HCT116 (cell line): ENCODE data around the gene DIAPH3. TPM values are rescaled to one million over a fixed set of nuclear protein-coding genes. Genes with fewer than 3 reads are reported as not detected.

Experiments
- ATAC-seq: fragments of 200-7000 bp; cut with Tn5 transposase; 2 replicates; pipeline ENCODE4 v1.9.1; 2020; ENCODE audit warnings: mild to moderate bottlenecking, moderate library complexity
- BruUV-seq: library from RNA; stranded (reverse); fragments of 400-500 nt; replicated peaks from 2 replicates; lab custom pipeline; 2021; lab: Mats Ljungman, UMichigan
- CTCF ChIA-PET: fragments of 300-600 bp; sonication (Branson Sonifier 250); formaldehyde crosslinking; loops from one replicate; lab custom pipeline; 2021; ENCODE audit warnings: antibody characterized with exemption; lab: Charles Lee
- POLR2A ChIA-PET: fragments of 300-600, 350-600 bp; sonication (Branson Sonifier 250); formaldehyde crosslinking; loops from one replicate; lab custom pipeline; 2021; ENCODE audit warnings: antibody characterized with exemption; lab: Charles Lee
- RAD21 ChIA-PET, 2 experiments: fragments of 300-600 bp; sonication (Branson Sonifier 250); formaldehyde crosslinking; loops; one replicate each; lab custom pipeline; 2023; ENCODE audit warnings: low total read pairs in 2 of 2; ENCODE audit not compliant: uncharacterized antibody in 2 of 2, unreplicated experiment in 2 of 2, low non-redundant PET in 1 of 2; lab: Charles Lee
- DNase-seq: peaks from one replicate; pipeline ENCODE4 v3.0.0-alpha.2; 2010; ENCODE audit warnings: low read depth, low spot score
- H2AFZ ChIP-seq: fragments of 200-600 bp; shearing (Covaris generic), sonication (generic); 2 replicates; pipeline ENCODE4 v1.6.1; 2017; ENCODE audit warnings: low read depth, mixed run types, mixed read lengths, antibody characterized with exemption, low read length; ENCODE audit not compliant: poor library complexity, severe bottlenecking
- H3K27ac ChIP-seq: 2 replicates; pipeline ENCODE4 v1.5.1; 2012; ENCODE audit warnings: low read depth, low read length
- H3K27me3 ChIP-seq: fragments of 200-600 bp; sonication (generic); 2 replicates; pipeline ENCODE4 v1.6.1; 2016; ENCODE audit warnings: mixed run types, low read length, mixed read lengths; ENCODE audit not compliant: insufficient read depth
- H3K36me3 ChIP-seq, 2 experiments: fragments of 200-500 bp in 1 of 2; fragments of 200-600 bp in 1 of 2; sonication (Bioruptor generic) in 1 of 2; sonication (generic) in 1 of 2; 2 replicates each; pipeline versions ENCODE4 v1.5.1 to v1.6.1; 2014 to 2016; ENCODE audit warnings: low read length in 2 of 2, inconsistent platforms in 1 of 2, mixed read lengths in 1 of 2, mixed run types in 1 of 2; ENCODE audit not compliant: insufficient read depth in 2 of 2, control insufficient read depth in 1 of 2
- H3K4me1 ChIP-seq, 2 experiments: fragments of 200-600 bp in 1 of 2; sonication (generic) in 1 of 2; 2 replicates each; pipeline versions ENCODE4 v1.5.1 to v1.6.1; 2012 to 2017; ENCODE audit warnings: low read length in 2 of 2, inconsistent platforms in 1 of 2, mild to moderate bottlenecking in 1 of 2, mixed read lengths in 1 of 2, mixed run types in 1 of 2, moderate library complexity in 1 of 2; ENCODE audit not compliant: insufficient read depth in 2 of 2, control insufficient read depth in 1 of 2
- H3K4me2 ChIP-seq: fragments of 200-600 bp; sonication (generic); 2 replicates; pipeline ENCODE4 v1.6.1; 2017; ENCODE audit warnings: mixed run types, low read length, mixed read lengths
- H3K4me3 ChIP-seq, 2 experiments: fragments of 200-600 bp in 1 of 2; sonication (generic) in 1 of 2; replicated peaks in 1 of 2; 2 replicates each; pipeline ENCODE4 v1.5.1; 2011 to 2016; ENCODE audit warnings: low read length in 2 of 2, control low read depth in 1 of 2, low read depth in 1 of 2, mild to moderate bottlenecking in 1 of 2, mixed read lengths in 1 of 2, mixed run types in 1 of 2
- H3K79me2 ChIP-seq: fragments of 200-600 bp; sonication (generic); 2 replicates; pipeline ENCODE4 v1.6.1; 2017; ENCODE audit warnings: mild to moderate bottlenecking, mixed run types, low read length, moderate library complexity, mixed read lengths; ENCODE audit not compliant: insufficient read depth
- H3K9ac ChIP-seq: fragments of 200-600 bp; sonication (generic); 2 replicates; pipeline ENCODE4 v1.6.1; 2016; ENCODE audit warnings: low read length, mixed read lengths
- H3K9me2 ChIP-seq: fragments of 200-600 bp; sonication (generic), shearing (Covaris generic); 2 replicates; pipeline ENCODE4 v1.6.1; 2017; ENCODE audit warnings: mixed run types, mild to moderate bottlenecking, moderate library complexity; ENCODE audit not compliant: insufficient read depth
- H3K9me3 ChIP-seq, 2 experiments: fragments of 200-500 bp in 1 of 2; fragments of 200-600 bp in 1 of 2; sonication (Bioruptor generic) in 1 of 2; sonication (generic) in 1 of 2; 2 replicates each; pipeline ENCODE4 v1.6.1; 2014 to 2017; ENCODE audit warnings: low read length in 2 of 2, mixed read lengths in 2 of 2, inconsistent platforms in 1 of 2, low read depth in 1 of 2, mild to moderate bottlenecking in 1 of 2, mixed run types in 1 of 2, moderate library complexity in 1 of 2; ENCODE audit not compliant: control insufficient read depth in 1 of 2, insufficient read depth in 1 of 2
- H4K20me1 ChIP-seq: fragments of 200-600 bp; sonication (generic), shearing (Covaris generic); 2 replicates; pipeline ENCODE4 v1.6.1; 2017; ENCODE audit warnings: mixed run types, mild to moderate bottlenecking, moderate library complexity; ENCODE audit not compliant: insufficient read depth
- EGR1 ChIP-seq: IDR thresholded peaks from 2 replicates; pipeline ENCODE4 v1.6.1; 2012; ENCODE audit warnings: low read depth
- EZH2 ChIP-seq: fragments of 200-600 bp; sonication (generic); IDR thresholded peaks from 2 replicates; pipeline ENCODE4 v1.6.1; 2017; ENCODE audit warnings: antibody characterized with exemption, mixed run types
- EZH2phosphoT487 ChIP-seq: fragments of 200-600 bp; IDR thresholded peaks from 2 replicates; pipeline ENCODE4 v1.6.1; 2018; ENCODE audit warnings: antibody characterized with exemption, borderline replicate concordance
- FOSL1 ChIP-seq: IDR thresholded peaks from 2 replicates; pipeline ENCODE4 v1.6.1; 2012; ENCODE audit warnings: low read depth
- JUND ChIP-seq: IDR thresholded peaks from 2 replicates; pipeline ENCODE4 v1.6.1; 2012
- RAD21 ChIP-seq: IDR thresholded peaks from 2 replicates; pipeline ENCODE4 v1.6.1; 2012; ENCODE audit warnings: low read depth, mild to moderate bottlenecking
- SIN3A ChIP-seq: IDR thresholded peaks from 2 replicates; pipeline ENCODE4 v1.6.1; 2012; ENCODE audit warnings: low read depth
- SRF ChIP-seq: IDR thresholded peaks from 2 replicates; pipeline ENCODE4 v1.6.1; 2012; ENCODE audit warnings: low read depth
- YY1 ChIP-seq: IDR thresholded peaks from 2 replicates; pipeline ENCODE4 v1.6.1; 2011; ENCODE audit warnings: low read length, low read depth, moderate library complexity, mild to moderate bottlenecking; ENCODE audit not compliant: insufficient replicate concordance; ENCODE audit errors: extremely low read depth
- ZFX ChIP-seq: fragments of 450-650 bp; IDR thresholded peaks from 2 replicates; pipeline ENCODE4 v1.6.1; 2017
- ZNF274 ChIP-seq: fragments of 200-500 bp; sonication (Bioruptor generic); IDR thresholded peaks from 2 replicates; pipeline ENCODE4 v1.6.1; 2014; ENCODE audit warnings: mild to moderate bottlenecking, low read depth, low read length, inconsistent platforms
- intact Hi-C: fragments of 100-400 bp; cut with micrococcal nuclease; formaldehyde crosslinking; loops from 2 replicates; pipeline ENCODE4 v1.10.0; 2022
- total RNA-seq: library from RNA; stranded (reverse); gene quantifications from one replicate; pipeline ENCODE4 v1.2.1, GENCODE V29; 2021; ENCODE audit not compliant: unreplicated experiment
- TF ChIP-seq, protein P1 (sequence below): IDR thresholded peaks from 2 replicates; pipeline ENCODE4 v1.6.1; 2012
- TF ChIP-seq, protein P2 (sequence below): IDR thresholded peaks from 2 replicates; pipeline ENCODE4 v1.6.1; 2012; ENCODE audit warnings: low read depth
- TF ChIP-seq, protein P3 (sequence below): IDR thresholded peaks from 2 replicates; pipeline ENCODE4 v1.6.1; 2012

Gene DIAPH3
- total RNA-seq, 1 experiment from 2014 or later, result 22.8 TPM

DNA sequence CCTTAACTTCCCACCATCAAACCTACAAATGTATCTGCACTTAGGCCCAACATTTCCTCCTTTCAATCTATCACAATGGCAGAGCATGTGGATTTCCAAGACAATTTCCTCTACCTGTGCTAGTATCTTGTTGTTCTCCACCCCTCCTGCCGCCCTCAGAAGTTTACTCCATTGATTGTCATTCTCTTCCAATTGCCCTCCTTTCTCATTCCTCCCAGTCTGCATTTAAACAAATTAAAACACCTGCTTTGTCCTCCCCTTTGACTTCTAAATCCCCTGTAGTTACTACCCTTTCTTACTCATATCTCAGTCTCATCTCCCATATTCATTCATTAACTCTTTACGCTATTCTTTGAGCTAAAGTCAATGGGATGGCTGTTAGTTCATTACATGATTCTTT lies 370.6 kb downstream of the DIAPH3 start (continued):
- TF ChIP-seq, protein P1, sequence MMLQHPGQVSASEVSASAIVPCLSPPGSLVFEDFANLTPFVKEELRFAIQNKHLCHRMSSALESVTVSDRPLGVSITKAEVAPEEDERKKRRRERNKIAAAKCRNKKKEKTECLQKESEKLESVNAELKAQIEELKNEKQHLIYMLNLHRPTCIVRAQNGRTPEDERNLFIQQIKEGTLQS, result no peak
- no peak for TF ChIP-seq SIN3A
- TF ChIP-seq, protein P2, sequence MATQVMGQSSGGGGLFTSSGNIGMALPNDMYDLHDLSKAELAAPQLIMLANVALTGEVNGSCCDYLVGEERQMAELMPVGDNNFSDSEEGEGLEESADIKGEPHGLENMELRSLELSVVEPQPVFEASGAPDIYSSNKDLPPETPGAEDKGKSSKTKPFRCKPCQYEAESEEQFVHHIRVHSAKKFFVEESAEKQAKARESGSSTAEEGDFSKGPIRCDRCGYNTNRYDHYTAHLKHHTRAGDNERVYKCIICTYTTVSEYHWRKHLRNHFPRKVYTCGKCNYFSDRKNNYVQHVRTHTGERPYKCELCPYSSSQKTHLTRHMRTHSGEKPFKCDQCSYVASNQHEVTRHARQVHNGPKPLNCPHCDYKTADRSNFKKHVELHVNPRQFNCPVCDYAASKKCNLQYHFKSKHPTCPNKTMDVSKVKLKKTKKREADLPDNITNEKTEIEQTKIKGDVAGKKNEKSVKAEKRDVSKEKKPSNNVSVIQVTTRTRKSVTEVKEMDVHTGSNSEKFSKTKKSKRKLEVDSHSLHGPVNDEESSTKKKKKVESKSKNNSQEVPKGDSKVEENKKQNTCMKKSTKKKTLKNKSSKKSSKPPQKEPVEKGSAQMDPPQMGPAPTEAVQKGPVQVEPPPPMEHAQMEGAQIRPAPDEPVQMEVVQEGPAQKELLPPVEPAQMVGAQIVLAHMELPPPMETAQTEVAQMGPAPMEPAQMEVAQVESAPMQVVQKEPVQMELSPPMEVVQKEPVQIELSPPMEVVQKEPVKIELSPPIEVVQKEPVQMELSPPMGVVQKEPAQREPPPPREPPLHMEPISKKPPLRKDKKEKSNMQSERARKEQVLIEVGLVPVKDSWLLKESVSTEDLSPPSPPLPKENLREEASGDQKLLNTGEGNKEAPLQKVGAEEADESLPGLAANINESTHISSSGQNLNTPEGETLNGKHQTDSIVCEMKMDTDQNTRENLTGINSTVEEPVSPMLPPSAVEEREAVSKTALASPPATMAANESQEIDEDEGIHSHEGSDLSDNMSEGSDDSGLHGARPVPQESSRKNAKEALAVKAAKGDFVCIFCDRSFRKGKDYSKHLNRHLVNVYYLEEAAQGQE, result no peak
- TF ChIP-seq, all 23 proteins: peak for 0

DNA sequence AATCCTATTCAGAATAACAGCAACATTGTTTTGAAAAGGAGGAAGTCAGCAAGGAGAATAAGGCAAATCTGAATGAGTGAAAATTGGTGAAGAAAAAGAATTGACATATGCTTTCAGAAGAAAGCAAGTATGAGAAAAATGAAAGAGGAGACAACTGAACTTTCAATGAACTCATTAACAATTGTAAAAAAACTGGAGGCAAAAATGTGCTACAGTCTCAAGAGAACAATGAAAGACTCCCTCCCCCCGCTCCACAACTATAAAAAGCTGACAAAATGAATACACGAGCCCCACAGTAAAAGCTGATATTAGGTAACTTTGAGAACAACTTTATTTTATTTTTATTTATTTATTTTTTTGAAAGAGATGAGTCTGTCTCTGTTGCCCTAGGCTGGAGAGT lies 373.1 kb downstream of the DIAPH3 start:
- no peaks in the 10 kb centered on the region for H3K4me1 ChIP-seq
- intact Hi-C loops, result no loop called here
- ATAC-seq, result no peak
- H3K79me2 ChIP-seq, result no peaks in the 10 kb centered on the region
- CTCF ChIA-PET, result no interaction called here
- BruUV-seq, result no TSS peak
- H3K27ac ChIP-seq, result no peak overlapping the region
- H3K9ac ChIP-seq, result no peak overlapping the region
- no peak for DNase-seq
- POLR2A ChIA-PET, result no interaction called here
- H3K4me3 ChIP-seq, result no peak overlapping the region
- H2AFZ ChIP-seq, result no peak overlapping the region
- no peaks in the 10 kb centered on the region for H4K20me1 ChIP-seq
- H3K27me3 ChIP-seq, result no peaks in the 10 kb centered on the region
- no peak for TF ChIP-seq ZNF274
- TF ChIP-seq FOSL1, result no peak
- TF ChIP-seq, protein P1, result no peak
- TF ChIP-seq SRF, result no peak
- no peak for TF ChIP-seq EZH2
- TF ChIP-seq YY1, result no peak
- no peak for TF ChIP-seq RAD21
- no peak for TF ChIP-seq SIN3A
- TF ChIP-seq EZH2phosphoT487, result no peak
- TF ChIP-seq, protein P3, sequence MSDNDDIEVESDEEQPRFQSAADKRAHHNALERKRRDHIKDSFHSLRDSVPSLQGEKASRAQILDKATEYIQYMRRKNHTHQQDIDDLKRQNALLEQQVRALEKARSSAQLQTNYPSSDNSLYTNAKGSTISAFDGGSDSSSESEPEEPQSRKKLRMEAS, result no peak
- no peak for TF ChIP-seq ZFX
- no peak for TF ChIP-seq JUND
- TF ChIP-seq EGR1, result no peak
- no peaks in the 10 kb centered on the region for H3K9me2 ChIP-seq
- no peak overlapping the region for H3K4me2 ChIP-seq
- no peaks in the 10 kb centered on the region for H3K9me3 ChIP-seq
- RAD21 ChIA-PET, result interaction anchor here in 1 of 2 experiments (0.6 kb wide), 1 partner anchor 384 kb away, joined by 6 read pairs; no protein-coding TSS in a partner anchor
- H3K36me3 ChIP-seq, result no peaks in the 10 kb centered on the region
